ENCODE measurements around the gene FAM120C. TPM values are rescaled to one million over a fixed set of nuclear protein-coding genes. Genes with fewer than 3 reads are reported as not detected.

The FAM120C gene
- total RNA-seq, 1 donor from 2014 or later = 14.0 TPM

DNA sequence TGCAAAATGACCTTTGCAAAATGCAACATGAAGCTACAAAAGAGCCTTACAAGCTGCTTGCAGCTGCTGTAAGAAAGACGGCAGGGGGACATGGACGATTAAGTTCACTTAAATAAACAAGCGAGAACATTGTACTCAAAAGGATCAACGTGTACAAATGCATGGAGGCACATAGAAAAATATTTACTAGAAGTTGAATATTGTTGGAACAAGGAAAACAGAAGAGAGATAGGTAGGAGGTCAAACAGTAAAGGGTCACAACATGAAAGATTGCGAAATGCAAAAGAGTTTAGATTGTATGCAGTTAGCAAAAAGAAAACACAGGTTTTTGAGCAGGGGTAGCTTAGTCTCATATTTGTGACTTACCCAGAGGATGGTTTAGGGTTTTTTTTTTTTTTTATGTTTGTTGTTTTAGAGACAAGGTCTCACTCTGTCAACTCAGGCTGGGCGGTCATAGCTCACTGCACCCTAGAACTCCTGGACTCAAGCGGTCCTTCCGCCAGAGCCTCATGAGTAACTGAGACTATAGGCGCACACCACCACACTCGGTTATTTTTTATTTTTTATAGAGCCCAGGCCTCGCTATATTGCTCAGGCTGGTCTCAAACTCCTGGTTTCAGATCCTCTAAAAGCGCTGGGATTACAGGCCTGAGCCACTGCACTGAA lies 137.4 kb downstream of the FAM120C start:
- peak overlapping the region; percentile 99 for H3K4me3 Mint-ChIP-seq
- TF ChIP-seq, protein P1, sequence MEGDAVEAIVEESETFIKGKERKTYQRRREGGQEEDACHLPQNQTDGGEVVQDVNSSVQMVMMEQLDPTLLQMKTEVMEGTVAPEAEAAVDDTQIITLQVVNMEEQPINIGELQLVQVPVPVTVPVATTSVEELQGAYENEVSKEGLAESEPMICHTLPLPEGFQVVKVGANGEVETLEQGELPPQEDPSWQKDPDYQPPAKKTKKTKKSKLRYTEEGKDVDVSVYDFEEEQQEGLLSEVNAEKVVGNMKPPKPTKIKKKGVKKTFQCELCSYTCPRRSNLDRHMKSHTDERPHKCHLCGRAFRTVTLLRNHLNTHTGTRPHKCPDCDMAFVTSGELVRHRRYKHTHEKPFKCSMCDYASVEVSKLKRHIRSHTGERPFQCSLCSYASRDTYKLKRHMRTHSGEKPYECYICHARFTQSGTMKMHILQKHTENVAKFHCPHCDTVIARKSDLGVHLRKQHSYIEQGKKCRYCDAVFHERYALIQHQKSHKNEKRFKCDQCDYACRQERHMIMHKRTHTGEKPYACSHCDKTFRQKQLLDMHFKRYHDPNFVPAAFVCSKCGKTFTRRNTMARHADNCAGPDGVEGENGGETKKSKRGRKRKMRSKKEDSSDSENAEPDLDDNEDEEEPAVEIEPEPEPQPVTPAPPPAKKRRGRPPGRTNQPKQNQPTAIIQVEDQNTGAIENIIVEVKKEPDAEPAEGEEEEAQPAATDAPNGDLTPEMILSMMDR (conservative IDR thresholded peaks at IDR 0.05) = no peak
- peaks cover 23% of the 10 kb centered on the region for H3K4me1 Mint-ChIP-seq
- peaks cover 3% of the 10 kb centered on the region for H3K36me3 Mint-ChIP-seq (ENCODE audit: low read depth)
- no peak for DNase-seq (ENCODE audit: low read depth, low spot score)
- H3K27ac Mint-ChIP-seq (ENCODE audit: unreplicated experiment) = no peak overlapping the region
- no peaks in the 10 kb centered on the region for H3K27me3 Mint-ChIP-seq (ENCODE audit: low read depth)
- no peaks in the 10 kb centered on the region for H3K9me3 Mint-ChIP-seq

DNA sequence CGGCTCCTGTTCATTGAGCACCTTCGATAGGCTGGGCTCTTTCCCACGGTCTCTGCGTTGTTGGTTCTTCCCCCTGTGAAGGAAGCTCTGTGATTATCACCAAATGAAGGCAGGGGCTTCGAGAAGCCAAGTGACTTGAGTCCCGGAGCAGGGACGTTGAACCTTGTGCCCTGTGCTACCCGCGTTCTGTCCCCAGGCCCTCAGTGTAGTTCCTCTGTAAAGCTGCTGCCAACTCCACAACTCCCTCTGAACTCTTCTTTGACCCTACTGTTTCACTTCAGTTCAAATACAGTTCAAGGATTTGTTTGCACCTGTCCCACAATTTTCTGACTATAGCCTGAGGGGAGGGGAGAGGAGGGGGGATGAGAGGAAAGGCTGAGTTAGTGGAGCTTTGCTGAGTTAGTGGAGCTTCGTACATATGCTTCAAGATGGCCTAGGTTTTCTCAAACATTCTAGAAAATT lies 138.1 kb downstream of the FAM120C start:
- Mint-ChIP-seq H3K4me1 (peaks cover 27% of the 10 kb centered on the region), H3K9me3 (no peaks in the 10 kb centered on the region), H3K36me3 (ENCODE audit: low read depth) (peaks cover 3% of the 10 kb centered on the region), H3K27ac (ENCODE audit: unreplicated experiment) (peak overlapping the region; percentile 97), H3K27me3 (ENCODE audit: low read depth) (no peaks in the 10 kb centered on the region), H3K4me3 (peak overlapping the region; percentile 99)
- no peak for DNase-seq (ENCODE audit: low read depth, low spot score)
- TF ChIP-seq, protein P1 (conservative IDR thresholded peaks at IDR 0.05) = no peak

DNA sequence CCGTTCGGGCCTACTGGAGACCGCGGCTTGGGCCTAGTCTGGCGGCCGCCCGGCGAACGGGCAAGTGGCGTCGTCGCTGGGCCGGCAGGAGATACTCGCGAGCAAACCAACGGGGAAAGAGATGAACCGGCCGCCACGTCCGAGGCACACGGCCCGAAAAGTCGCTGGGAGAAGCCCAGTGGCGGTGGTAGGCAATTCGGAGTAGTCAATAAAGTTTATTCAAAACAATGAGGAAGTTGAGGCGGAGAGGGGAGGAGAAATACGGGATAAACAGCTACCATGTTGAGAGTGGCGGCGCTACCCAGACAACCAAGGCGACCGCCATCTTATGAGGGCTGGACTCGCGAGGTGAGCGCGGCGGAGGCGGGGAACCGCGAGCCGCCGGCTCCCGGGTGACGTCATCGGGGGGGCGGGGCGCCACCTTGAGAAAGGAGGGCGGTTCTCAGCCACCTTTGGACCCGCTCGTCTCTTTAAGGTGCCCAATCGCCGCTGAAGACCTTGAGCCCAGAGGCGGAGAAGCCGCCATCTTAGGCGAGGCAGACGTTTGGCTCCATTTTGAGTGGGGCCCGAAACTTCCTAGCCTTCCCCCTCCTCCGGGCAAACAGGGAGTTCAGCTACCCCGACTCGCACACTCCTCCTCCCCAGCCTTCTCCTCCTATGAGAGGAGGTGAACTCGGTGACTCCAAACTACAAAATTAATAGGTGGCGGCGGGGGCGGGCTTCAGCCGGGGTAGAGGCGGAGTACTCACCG lies 138.8 kb downstream of the FAM120C start, which contains the start of gene PHF8:
PHF8 (minus strand) TSS at position 348 of the 751 bp plus-strand sequence. CDS start 1,745 bp downstream, outside the sequence.
- Mint-ChIP-seq H3K27me3 (ENCODE audit: low read depth) (no peaks in the 10 kb centered on the region), H3K27ac (ENCODE audit: unreplicated experiment) (peak within 1 kb of the TSS; percentile 99), H3K4me1 (peaks cover 27% of the 10 kb centered on the region), H3K36me3 (ENCODE audit: low read depth) (peaks cover 3% of the 10 kb centered on the region), H3K9me3 (no peaks in the 10 kb centered on the region), H3K4me3 (peak within 1 kb of the TSS; percentile 99)
- TF ChIP-seq, protein P1 (conservative IDR thresholded peaks at IDR 0.05) = peak; percentile 10
- peak; percentile 80 for DNase-seq (ENCODE audit: low read depth, low spot score)

DNA sequence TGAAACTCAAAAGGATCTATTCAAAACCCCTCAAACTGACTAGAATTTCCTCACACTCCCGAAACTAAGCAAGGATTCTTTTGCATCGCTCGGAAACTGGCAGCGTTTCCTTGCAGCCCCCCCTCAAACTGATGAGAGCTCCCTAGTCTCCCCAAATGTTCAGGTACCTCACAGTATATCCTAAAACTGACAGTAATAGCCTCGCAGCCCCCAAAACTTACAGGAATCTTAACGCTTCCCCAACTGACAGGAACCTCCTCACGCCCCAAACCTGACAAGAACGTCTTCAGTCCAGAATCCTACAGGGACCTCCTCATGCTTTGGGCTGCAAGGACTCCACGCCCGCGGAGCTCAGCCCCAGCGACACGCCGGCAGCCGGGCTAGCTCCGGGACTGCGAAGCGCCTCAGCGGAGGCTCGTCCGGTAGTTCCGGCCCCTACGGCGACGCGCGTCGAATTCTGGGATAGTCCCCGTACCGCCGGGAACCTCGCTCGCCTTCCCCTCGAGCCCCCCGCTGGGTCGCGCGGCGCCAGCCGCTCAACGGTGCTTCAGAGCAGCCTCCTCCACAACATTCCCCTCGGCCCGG lies 139.4 kb downstream of the FAM120C start:
- Mint-ChIP-seq H3K4me3 (peak overlapping the region; percentile 99), H3K9me3 (no peaks in the 10 kb centered on the region), H3K27ac (ENCODE audit: unreplicated experiment) (peak overlapping the region; percentile 99), H3K4me1 (peaks cover 24% of the 10 kb centered on the region), H3K36me3 (ENCODE audit: low read depth) (peaks cover 3% of the 10 kb centered on the region), H3K27me3 (ENCODE audit: low read depth) (no peaks in the 10 kb centered on the region)
- no peak for DNase-seq (ENCODE audit: low read depth, low spot score)
- TF ChIP-seq, protein P1 (conservative IDR thresholded peaks at IDR 0.05) = peak; percentile 22

DNA sequence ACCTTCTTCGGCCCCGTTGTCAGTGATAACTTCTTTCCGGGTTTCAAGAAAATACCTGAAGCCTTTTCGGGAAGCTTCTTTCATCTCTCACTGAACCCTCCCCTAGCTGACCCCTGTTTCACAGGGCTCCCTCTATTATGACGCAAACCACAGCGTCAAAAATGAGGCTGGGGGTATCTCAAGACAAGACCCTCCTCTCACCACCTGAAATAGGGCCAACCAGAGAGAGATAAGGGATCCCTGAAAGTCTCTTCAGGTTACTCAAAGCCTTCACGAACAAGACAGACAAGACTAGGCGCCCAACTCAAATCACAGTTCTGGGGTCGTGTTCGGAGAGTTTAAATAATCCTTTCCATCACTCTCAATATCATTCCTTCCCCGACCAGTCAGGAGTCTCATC lies 140.0 kb downstream of the FAM120C start:
- no peaks in the 10 kb centered on the region for H3K9me3 Mint-ChIP-seq
- H3K27ac Mint-ChIP-seq (ENCODE audit: unreplicated experiment) = peak overlapping the region; percentile 99
- peaks cover 24% of the 10 kb centered on the region for H3K4me1 Mint-ChIP-seq
- H3K36me3 Mint-ChIP-seq (ENCODE audit: low read depth) = peaks cover 3% of the 10 kb centered on the region
- TF ChIP-seq, protein P1 (conservative IDR thresholded peaks at IDR 0.05) = no peak
- peak overlapping the region; percentile 99 for H3K4me3 Mint-ChIP-seq
- H3K27me3 Mint-ChIP-seq (ENCODE audit: low read depth) = no peaks in the 10 kb centered on the region
- DNase-seq (ENCODE audit: low read depth, low spot score) = no peak
